Measurements from ENCODE around the gene LRP1. TPM values are rescaled to one million over a fixed set of nuclear protein-coding genes. Genes with fewer than 3 reads are reported as not detected.

LRP1 gene
- total and polyA plus RNA-seq, 8 donors = 12.2 to 89.4 (median 24.1) TPM

GRCh38 chr12:57200497-57200896 lies 72.2 kb downstream of the LRP1 start:
- H3K27me3 ChIP-seq = no peaks in the 10 kb centered on the region
- H3K4me3 ChIP-seq = no peak overlapping the region
- ATAC-seq = no peak
- no peaks in the 10 kb centered on the region for H3K9me3 ChIP-seq
- no peaks in the 10 kb centered on the region for H3K4me1 ChIP-seq
- FAIRE-seq = no peak
- no peak overlapping the region for H3K27ac ChIP-seq
- intact Hi-C loops (cut with DNase I) = no loop called here
- H3K36me3 ChIP-seq = no peaks in the 10 kb centered on the region
- no peak for TF ChIP-seq CTCF (IDR thresholded peaks at IDR 0.05)
- 87 to 88% methylated on average over 15 of the region's 15 CpGs for WGBS, 2 donors
- no peak for DNase-seq

- DNase-seq (no peak), FAIRE-seq (no peak), ATAC-seq (no peak)
- H3K9me3 ChIP-seq = no peaks in the 10 kb centered on the region
- 80 to 91% methylated on average over 8 of the region's 8 CpGs for WGBS, 2 donors
- intact Hi-C loops (cut with DNase I) = no loop called here
- no peak overlapping the region for H3K27ac ChIP-seq
- H3K27me3 ChIP-seq = no peaks in the 10 kb centered on the region
- H3K4me3 ChIP-seq = no peak overlapping the region
- H3K36me3 ChIP-seq = no peaks in the 10 kb centered on the region
- no peaks in the 10 kb centered on the region for H3K4me1 ChIP-seq
- no peak for TF ChIP-seq CTCF (IDR thresholded peaks at IDR 0.05)
These were observed 72.9 kb downstream of the LRP1 start for GRCh38 chr12:57201219-57201618.

GRCh38 chr12:57201631-57202030 lies 73.3 kb downstream of the LRP1 start:
- Histone ChIP-seq H3K4me1 (no peaks in the 10 kb centered on the region), H3K9me3 (no peaks in the 10 kb centered on the region), H3K36me3 (no peaks in the 10 kb centered on the region), H3K4me3 (no peak overlapping the region), H3K27me3 (no peaks in the 10 kb centered on the region), H3K27ac (no peak overlapping the region)
- FAIRE-seq (no peak), ATAC-seq (no peak), DNase-seq (no peak)
- intact Hi-C loops (cut with DNase I) = no loop called here
- 87 to 90% methylated on average over 16 of the region's 16 CpGs for WGBS, 2 donors
- no peak for TF ChIP-seq CTCF (IDR thresholded peaks at IDR 0.05)

- WGBS, 2 donors = 93 to 96% methylated on average over 19 of the region's 19 CpGs
- no peak for TF ChIP-seq CTCF (IDR thresholded peaks at IDR 0.05)
- Histone ChIP-seq H3K9me3 (no peaks in the 10 kb centered on the region), H3K4me3 (no peak overlapping the region), H3K4me1 (no peaks in the 10 kb centered on the region), H3K36me3 (no peaks in the 10 kb centered on the region), H3K27ac (no peak overlapping the region), H3K27me3 (no peaks in the 10 kb centered on the region)
- intact Hi-C loops (cut with DNase I) = no loop called here
- FAIRE-seq = no peak
- DNase-seq = no peak
- no peak for ATAC-seq
These were observed 74.0 kb downstream of the LRP1 start for GRCh38 chr12:57202321-57202720.

GRCh38 chr12:57203201-57203600 lies 74.9 kb downstream of the LRP1 start:
- H3K4me3 ChIP-seq = no peak overlapping the region
- no peak for DNase-seq
- H3K27ac ChIP-seq = no peak overlapping the region
- no peaks in the 10 kb centered on the region for H3K27me3 ChIP-seq
- intact Hi-C loops (cut with DNase I) = no loop called here
- WGBS, 2 donors = 94 to 97% methylated on average over 24 to 28 of the region's 28 CpGs
- FAIRE-seq = no peak
- no peaks in the 10 kb centered on the region for H3K36me3 ChIP-seq
- H3K9me3 ChIP-seq = no peaks in the 10 kb centered on the region
- H3K4me1 ChIP-seq = no peaks in the 10 kb centered on the region
- ATAC-seq = no peak
- no peak for TF ChIP-seq CTCF (IDR thresholded peaks at IDR 0.05)

Measured in pancreas (tissue), 10 donors.